Subcutaneous adipose tissue (tissue), 4 donors: ENCODE data around the gene GPS1. TPM values are rescaled to one million over a fixed set of nuclear protein-coding genes. Genes with fewer than 3 reads are reported as not detected.

ENCODE experiments used
- CTCF ChIP-seq: fragments of 450-650 bp; IDR thresholded peaks from one replicate; pipeline ENCODE4 v1.5.1; 2016; ENCODE audit warnings: low read depth, mild to moderate bottlenecking, control low read depth, antibody characterized with exemption, moderate library complexity
- total RNA-seq, 4 donors: library from RNA; depleted of rRNA; stranded (reverse); fragments of >200 nt; gene quantifications; one replicate each; pipeline ENCODE4 v1.1.0, GENCODE V29; 2016

GPS1 gene
- total RNA-seq, 4 donors from 2014 or later: 42.7 to 125 (median 71.7) TPM

GRCh38 chr17:82076785-82077591, 25.3 kb downstream of the GPS1 start:
- no peak for TF ChIP-seq CTCF

- TF ChIP-seq CTCF: no peak
These were observed 26.1 kb downstream of the GPS1 start for GRCh38 chr17:82077617-82078358.

- no peak for TF ChIP-seq CTCF
These were observed 26.7 kb downstream of the GPS1 start for GRCh38 chr17:82078433-82078832.

- TF ChIP-seq CTCF: no peak
These were observed 27.4 kb downstream of the GPS1 start for GRCh38 chr17:82079001-82079677.

GRCh38 chr17:82080048-82080788, 28.5 kb downstream of the GPS1 start:
- TF ChIP-seq CTCF: no peak

GRCh38 chr17:82080789-82081464, 29.2 kb downstream of the GPS1 start:
- no peak for TF ChIP-seq CTCF
